SKM-1 (cell line): ENCODE measurements around the gene CAGE1.
"Not testable (repeated sequence)": the region's sequence is repeated elsewhere in the genome, so short reads cannot be mapped to it uniquely, and the experiment has no call there.

Experiments
- DNase-seq: peaks from one replicate; lab custom pipeline; 2025; ENCODE audit not compliant: unreplicated experiment; lab: John Stamatoyannopoulos, UW

CAGE1 gene

DNA sequence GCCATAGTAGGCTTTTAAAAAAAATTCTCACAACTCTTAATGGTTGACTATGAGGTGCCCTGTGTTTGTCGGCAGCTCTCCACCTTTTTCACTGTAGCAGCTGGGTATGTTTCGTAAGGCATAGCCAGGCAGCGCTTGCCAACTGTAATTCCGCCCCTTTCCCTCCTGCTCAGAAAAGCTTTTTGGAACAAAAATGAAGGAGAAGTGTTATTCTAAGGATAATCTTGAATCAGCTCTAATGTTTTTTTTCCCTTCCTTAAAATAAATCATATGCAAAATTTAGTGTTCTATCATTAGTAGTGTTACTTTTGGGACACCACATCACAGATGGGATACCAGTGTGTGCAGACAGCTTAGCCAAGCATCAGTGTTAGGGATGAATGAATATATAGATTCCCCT, 21.3 kb upstream of the CAGE1 start:
- DNase-seq, result no peak

GRCh38 chr6:7409740-7410139, 20.2 kb upstream of the CAGE1 start:
- no peak for DNase-seq

GRCh38 chr6:7406743-7407142, 17.2 kb upstream of the CAGE1 start:
- DNase-seq, result no peak

DNA sequence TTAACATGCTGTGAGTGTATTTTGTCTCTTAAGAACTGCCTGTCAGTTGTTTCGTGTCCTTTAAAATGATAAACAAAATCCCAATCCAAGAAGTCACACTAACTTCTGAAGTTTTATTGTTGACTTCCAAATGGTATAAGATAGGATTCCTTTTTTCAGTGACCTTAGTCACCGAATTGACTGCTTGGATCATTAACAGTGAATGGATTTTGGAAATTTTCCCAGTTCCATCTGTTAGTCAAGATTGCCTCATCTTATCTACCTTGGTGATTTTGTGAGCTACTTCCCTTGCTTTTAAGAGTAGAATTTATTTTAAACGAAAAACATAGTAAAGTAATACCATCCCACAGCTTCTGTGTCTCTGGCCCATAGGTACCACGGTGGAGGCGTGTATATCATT, 15.0 kb upstream of the CAGE1 start:
- DNase-seq, result no peak

- no peak for DNase-seq
These were observed 13.2 kb upstream of the CAGE1 start for GRCh38 chr6:7402716-7403115.

GRCh38 chr6:7401075-7401474, 11.5 kb upstream of the CAGE1 start:
- no peak for DNase-seq

- no peak for DNase-seq
These were observed 2.9 kb upstream of the CAGE1 start for GRCh38 chr6:7392402-7392801.

DNA sequence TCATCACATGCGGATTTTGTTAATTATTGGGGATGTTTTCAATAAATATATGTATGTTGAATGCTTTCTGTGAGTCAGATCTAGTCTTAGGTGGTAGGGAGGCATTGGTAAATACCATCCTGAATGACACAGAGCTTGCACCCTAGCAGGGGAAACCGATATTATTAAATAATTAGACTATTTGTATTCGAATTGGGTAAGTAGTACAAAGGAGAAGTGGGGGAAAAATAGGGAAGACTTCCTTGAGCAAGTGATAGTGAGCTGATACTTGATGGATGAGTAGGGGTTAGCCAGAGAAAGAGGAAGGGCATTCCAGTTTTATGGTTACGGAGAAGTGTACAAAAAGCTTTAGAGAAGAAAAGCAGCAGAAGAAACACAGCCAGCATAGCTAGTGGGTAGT, 1.6 kb upstream of the CAGE1 start:
- no peak for DNase-seq

DNA sequence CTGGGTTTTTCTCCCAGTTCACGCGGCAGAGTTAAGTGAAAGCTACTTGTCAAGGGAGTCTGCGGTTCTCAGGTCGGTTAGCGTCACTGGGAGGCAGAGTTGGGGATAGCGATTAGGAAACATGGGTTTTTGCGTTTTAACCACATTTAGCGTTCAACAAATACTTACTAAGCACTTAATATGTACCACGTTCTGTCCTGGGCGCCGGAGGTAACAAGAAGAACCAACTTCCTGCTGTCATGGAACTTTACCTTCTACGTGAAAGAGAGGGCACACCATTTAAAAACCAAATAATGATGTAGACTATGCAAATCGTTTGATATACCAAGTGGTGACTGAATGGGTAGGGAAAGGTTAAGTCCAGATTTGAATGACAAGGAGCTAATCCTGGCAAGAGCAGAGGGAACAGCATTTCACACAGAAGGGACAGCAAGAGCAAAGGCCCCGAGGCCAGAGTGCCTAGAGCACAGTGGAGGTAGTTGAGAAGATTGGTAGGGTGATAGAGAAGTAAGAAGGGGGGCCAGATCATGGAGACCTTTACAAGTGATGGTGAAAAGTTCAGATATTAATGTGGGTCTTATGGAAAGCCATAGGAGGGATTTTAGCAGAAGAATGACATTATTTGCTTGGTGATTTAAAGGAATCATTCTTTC, 810 bp upstream of the CAGE1 start:
- DNase-seq, result no peak

DNA sequence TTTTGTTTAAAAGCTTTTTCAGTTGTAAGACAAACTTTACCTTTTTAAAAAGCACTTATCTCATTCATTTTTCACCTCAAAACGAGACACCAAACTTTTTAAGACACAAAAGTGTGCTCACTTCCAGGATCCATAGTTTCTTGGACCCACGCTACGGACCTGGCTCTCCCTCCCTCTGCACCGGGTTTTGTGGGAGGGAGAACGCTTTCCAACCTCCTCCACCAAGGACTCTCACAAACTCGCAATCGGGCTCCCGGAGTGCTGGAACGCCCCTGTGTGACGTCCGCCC, 436 bp downstream of the CAGE1 start:
- DNase-seq, result no peak

DNA sequence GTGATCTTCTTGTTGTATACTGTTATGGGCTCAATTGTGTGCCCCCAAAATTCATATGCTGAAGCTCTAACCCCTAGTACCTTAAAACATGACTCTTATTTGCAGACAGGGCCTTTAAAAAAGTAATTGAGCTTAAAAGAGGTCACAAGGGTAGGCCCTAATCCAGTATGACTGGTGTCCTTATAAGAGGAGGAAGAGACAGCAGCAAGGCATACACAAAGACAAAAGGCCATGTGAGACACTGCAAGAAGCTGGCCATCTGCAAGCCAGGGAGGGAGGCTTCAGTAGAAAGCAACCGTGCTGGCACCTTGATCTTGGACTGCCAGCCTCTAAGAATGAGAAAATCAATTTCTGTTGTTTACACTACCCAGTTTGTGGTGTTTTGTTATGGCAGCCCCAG, 8.4 kb downstream of the CAGE1 start:
- DNase-seq, result no peak

- no peak for DNase-seq
These were observed 10.8 kb downstream of the CAGE1 start for GRCh38 chr6:7378740-7379139.

DNA sequence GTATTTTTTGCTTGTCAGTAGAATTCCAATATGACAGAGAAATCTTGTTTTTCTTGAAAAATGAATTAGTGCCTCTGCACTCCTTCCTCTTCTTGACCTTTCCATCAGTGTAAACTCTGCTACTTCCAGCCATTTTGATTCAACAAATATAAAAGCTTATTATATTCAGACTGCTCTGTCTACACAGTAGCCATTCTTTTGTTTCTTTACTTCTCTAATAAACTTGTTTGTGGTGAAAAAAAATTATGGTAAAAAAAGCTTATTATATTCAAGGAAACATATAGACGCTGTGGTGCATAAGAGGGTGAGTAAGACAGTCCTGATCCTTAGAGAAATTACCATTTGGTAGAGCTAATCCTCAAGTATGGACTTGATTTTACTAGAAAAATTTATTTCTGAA, 11.6 kb downstream of the CAGE1 start:
- no peak for DNase-seq

DNA sequence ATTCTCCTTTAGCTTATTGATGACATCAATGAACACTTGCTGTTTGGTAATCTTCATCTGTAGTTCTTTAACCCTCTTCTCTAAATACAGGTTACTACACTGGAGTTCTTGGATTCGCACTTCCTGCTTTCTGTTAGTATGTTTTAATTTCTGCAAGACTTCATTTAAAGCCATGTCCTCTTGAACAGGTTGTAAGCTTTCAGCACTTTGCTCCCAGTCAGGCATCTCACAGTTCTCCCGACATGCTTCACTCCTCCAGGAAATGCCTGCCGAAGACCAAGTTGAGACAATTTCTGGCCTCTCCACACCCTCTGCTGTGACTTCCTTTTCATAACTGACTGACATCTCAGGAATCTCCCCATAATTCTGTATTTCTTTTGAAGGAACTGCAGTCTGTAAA, 15.8 kb downstream of the CAGE1 start:
- no peak for DNase-seq

- no peak for DNase-seq
These were observed 22.1 kb downstream of the CAGE1 start for GRCh38 chr6:7367408-7367807.

DNA sequence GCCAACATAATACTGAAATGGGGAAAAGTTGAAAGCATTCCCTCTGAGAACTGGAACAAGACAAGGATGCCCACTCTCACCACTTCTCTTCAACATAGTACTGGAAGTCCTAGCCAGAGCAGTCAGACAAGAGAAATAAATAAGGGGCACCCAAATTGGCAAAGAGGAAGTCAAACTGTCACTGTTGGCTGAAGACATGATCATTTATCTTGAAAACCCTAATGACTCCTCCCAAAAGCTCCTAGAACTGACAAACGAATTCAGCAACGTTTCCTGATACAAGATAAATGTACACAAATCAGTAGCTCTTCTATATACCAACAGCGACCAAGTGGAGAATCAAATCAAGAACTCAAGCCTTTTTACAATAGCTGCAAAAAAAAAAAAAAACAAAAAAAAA, 37.6 kb downstream of the CAGE1 start:
- not testable (repeated sequence) for DNase-seq

- not testable (repeated sequence) for DNase-seq
These were observed 39.0 kb downstream of the CAGE1 start for GRCh38 chr6:7350591-7350990.

DNA sequence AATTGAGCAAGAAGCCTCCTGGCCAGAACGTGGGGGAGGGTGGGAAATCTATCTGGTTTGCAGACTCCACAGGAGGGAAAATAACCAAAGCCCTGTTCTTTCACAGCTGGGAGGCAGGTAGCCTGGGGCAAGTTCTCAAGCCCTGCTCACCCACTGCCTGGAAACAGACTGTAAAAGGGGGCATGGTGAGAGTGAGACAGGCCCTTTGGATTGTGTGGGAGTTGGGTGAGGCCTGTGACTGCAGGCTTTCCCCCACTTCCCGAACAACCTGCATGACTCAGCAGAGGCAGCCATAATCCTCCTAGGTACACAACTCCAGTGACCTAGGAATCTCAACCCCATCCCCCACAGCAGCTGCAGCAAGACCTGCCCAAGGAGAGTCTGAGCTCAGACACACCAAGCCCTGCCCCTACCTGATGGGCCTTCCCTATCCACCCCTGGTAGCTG, 42.0 kb downstream of the CAGE1 start:
- DNase-seq, result not testable (repeated sequence)

DNA sequence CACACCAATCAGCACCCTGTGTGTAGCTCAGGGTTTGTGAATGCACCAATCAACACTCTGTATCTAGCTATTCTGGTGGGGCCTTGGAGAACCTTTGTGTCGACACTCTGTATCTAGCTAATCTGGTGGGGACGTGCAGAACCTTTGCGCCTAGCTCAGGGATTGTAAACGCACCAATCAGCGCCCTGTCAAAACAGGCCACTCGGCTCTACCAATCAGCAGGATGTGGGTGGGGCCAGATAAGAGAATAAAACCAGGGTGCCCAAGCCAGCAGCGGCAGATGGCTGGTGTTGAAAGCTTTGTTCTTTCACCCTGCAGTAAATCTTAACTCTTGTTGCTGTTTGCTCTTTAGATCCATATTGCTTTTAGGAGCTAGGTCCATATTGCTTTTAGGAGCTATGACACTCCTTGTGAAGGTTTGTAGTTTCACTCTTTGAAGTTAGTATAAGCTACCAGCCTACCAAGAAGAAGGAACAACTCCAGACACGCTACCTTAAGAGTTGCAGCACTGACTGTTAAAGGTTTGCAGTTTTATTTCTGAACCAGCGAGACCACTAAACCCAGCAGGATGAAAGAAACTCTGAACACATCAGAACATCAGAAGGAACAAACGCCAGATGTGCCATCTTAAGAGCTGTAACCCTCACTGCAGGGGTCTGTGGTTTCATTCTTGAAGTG, 44.6 kb downstream of the CAGE1 start:
- DNase-seq, result not testable (repeated sequence)

DNA sequence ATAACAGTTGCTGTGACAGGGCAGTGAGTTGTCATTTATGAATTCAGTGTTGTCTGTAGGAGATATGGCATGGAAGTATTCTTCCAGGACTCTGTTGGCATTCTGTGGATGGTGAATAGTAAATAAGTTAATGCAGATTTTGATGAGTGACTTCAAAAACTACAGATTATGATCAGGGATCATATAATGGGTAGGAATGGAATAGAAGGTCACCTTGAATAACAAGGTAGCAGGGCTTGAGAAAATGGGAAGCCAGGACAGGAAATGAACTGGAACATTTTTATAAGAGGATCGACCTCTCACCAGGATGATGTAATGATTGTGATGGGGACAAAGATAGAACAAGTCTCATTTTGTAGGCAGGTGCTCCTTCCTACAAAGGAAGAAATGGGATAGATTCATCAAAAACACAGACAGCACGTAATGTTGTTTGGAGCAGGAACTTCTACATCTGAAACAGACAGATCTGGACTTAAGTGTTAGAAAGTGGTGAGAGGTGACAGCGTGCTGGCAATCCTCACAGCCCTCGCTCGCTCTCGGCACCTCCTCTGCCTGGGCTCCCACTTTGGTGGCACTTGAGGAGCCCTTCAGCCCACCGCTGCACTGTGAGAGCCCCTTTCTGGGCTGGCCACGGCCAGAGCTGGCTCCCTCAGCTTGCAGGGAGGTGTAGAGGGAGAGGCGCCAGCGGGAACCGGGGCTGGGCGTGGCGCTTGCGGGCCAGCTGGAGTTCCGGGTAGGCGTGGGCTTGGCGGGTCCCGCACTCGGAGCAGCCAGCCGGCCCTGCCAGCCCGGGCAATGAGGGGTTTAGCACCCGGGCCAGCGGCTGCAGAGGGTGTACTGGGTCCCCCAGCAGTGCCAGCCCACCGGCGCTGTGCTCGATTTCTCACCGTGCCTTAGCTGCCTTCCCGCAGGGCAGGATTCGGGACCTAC, 45.7 kb downstream of the CAGE1 start:
- no peak for DNase-seq

DNA sequence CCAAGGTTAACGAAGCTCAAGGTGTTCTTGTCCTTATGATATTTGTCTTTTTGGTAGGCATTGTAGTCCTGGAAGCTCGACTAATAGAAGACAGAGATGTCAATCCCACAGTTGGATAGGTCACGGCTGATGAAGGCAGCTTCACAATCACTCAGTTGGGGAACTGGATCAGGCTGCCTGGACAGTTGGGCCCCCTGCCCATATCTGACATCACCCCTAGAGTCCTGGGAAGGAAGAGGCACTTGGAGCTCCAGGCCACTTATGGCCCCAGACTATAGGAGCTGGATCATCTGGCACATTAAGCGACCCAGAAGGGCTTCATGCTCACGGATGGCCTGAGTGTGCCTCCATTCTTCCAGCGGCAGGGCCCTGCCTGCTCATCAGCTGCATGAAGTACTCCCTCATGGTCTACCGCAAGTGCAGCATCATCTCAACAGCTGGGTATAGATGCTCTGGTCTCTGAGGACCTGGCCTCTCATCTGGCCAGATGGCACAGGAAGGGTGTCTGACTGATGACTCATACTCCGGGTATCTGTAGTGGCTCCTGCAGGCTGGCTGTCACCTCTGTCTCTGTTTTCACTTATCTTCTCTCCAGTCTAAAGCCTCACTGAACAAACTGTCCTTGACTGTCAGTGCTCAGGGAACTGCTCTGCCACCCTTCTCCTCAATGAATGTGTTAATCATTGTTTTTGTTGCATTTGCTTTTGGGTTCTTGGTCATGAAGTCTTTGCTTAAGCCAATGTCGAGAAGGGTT, 47.4 kb downstream of the CAGE1 start:
- DNase-seq, result no peak
